Panc1 (cell line): ENCODE data around the gene IKZF3.

Experiments used
- CTCF ChIP-seq: fragments of 450-650 bp; IDR thresholded peaks from 2 replicates; pipeline ENCODE4 v1.5.1; 2017; ENCODE audit warnings: mild to moderate bottlenecking
- POLR2AphosphoS5 ChIP-seq: IDR thresholded peaks from 2 replicates; pipeline ENCODE4 v1.6.1; 2012; ENCODE audit warnings: mild to moderate bottlenecking, low read depth, low read length, moderate library complexity
- REST ChIP-seq, 2 experiments: IDR thresholded peaks; 2 replicates each; pipeline ENCODE4 v1.6.1; 2011 to 2012; ENCODE audit warnings: low read depth in 2 of 2, control low read depth in 1 of 2, low read length in 1 of 2, mild to moderate bottlenecking in 1 of 2, moderate library complexity in 1 of 2; ENCODE audit not compliant: insufficient read depth in 1 of 2
- SIN3A ChIP-seq: IDR thresholded peaks from 2 replicates; pipeline ENCODE4 v1.6.1; 2012; ENCODE audit warnings: low read depth, mild to moderate bottlenecking, low read length, moderate library complexity, borderline replicate concordance; ENCODE audit not compliant: insufficient read depth
- TCF7L2 ChIP-seq: IDR thresholded peaks from 2 replicates; pipeline ENCODE4 v1.6.1; 2011; ENCODE audit warnings: mild to moderate bottlenecking, low read depth, low read length, inconsistent platforms

- TF ChIP-seq CTCF (no peak), TCF7L2 (no peak), POLR2AphosphoS5 (no peak), REST (IDR thresholded peaks at IDR 0.05; ENCODE audit: insufficient read depth in 1 of 2, low read depth in 2 of 2, low read length in 1 of 2) (no peak), SIN3A (no peak)
Measured at GRCh38 chr17:39845052-39845846, 18.9 kb downstream of the IKZF3 start.
